ENCODE data around the gene H2AZ1. TPM values are rescaled to one million over a fixed set of nuclear protein-coding genes. Genes with fewer than 3 reads are reported as not detected.

H2AZ1 gene
- total RNA-seq, 1 experiment from 2014 or later = 450 TPM

DNA sequence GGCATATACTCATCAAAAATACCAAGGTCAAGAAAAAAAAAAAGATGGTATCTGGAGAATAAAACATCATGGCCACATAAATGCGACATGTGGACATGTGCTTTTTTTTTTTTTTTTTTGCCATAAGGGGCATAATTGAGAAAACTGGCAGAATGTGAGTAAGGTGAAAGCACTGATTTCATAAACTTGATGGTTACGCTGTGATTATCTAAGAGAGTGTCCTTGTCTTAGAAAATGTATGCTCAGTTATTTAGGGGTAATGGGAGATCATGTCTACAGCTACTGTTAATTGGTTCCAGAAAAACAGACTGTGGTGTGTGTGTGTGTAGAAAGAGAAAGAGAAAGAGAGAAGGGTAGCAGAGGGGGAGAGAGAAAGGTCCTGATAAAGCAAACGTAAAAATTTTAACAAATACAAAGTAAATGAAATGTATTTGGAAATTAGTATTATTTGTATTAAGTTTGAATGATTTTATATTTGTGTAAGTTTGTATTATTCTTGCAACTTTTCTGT is 11.8 kb downstream of the H2AZ1 start:
- ChIA-PET CTCF (interaction anchor here (0.6 kb wide), 1 partner anchor 198 kb away, joined by 3 read pairs; no protein-coding TSS in a partner anchor), POLR2A (no interaction called here)
- H3K9me3 ChIP-seq (ENCODE audit: control insufficient read depth, insufficient read depth, low read depth, low read length) = no peaks in the 10 kb centered on the region; the same call in 1 of the 2 replicates
- TF ChIP-seq TCF7L2 (IDR thresholded peaks at IDR 0.05; ENCODE audit: low read depth, low read length) (no peak), SIN3A (IDR thresholded peaks at IDR 0.05; ENCODE audit: borderline replicate concordance, insufficient read depth, low read depth, low read length) (no peak), POLR2AphosphoS5 (IDR thresholded peaks at IDR 0.05; ENCODE audit: low read depth, low read length) (no peak)
- TF ChIP-seq, protein P1, sequence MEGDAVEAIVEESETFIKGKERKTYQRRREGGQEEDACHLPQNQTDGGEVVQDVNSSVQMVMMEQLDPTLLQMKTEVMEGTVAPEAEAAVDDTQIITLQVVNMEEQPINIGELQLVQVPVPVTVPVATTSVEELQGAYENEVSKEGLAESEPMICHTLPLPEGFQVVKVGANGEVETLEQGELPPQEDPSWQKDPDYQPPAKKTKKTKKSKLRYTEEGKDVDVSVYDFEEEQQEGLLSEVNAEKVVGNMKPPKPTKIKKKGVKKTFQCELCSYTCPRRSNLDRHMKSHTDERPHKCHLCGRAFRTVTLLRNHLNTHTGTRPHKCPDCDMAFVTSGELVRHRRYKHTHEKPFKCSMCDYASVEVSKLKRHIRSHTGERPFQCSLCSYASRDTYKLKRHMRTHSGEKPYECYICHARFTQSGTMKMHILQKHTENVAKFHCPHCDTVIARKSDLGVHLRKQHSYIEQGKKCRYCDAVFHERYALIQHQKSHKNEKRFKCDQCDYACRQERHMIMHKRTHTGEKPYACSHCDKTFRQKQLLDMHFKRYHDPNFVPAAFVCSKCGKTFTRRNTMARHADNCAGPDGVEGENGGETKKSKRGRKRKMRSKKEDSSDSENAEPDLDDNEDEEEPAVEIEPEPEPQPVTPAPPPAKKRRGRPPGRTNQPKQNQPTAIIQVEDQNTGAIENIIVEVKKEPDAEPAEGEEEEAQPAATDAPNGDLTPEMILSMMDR (IDR thresholded peaks at IDR 0.05) = no peak
- TF ChIP-seq, protein P2, sequence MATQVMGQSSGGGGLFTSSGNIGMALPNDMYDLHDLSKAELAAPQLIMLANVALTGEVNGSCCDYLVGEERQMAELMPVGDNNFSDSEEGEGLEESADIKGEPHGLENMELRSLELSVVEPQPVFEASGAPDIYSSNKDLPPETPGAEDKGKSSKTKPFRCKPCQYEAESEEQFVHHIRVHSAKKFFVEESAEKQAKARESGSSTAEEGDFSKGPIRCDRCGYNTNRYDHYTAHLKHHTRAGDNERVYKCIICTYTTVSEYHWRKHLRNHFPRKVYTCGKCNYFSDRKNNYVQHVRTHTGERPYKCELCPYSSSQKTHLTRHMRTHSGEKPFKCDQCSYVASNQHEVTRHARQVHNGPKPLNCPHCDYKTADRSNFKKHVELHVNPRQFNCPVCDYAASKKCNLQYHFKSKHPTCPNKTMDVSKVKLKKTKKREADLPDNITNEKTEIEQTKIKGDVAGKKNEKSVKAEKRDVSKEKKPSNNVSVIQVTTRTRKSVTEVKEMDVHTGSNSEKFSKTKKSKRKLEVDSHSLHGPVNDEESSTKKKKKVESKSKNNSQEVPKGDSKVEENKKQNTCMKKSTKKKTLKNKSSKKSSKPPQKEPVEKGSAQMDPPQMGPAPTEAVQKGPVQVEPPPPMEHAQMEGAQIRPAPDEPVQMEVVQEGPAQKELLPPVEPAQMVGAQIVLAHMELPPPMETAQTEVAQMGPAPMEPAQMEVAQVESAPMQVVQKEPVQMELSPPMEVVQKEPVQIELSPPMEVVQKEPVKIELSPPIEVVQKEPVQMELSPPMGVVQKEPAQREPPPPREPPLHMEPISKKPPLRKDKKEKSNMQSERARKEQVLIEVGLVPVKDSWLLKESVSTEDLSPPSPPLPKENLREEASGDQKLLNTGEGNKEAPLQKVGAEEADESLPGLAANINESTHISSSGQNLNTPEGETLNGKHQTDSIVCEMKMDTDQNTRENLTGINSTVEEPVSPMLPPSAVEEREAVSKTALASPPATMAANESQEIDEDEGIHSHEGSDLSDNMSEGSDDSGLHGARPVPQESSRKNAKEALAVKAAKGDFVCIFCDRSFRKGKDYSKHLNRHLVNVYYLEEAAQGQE (IDR thresholded peaks at IDR 0.05; ENCODE audit: insufficient read depth in 1 of 2, low read depth in 2 of 2, low read length in 1 of 2) = no peak
- H3K27ac ChIP-seq (ENCODE audit: low read length) = no peak overlapping the region
- in situ Hi-C loops (cut with HindIII; ENCODE audit: low pct_unique_long_range_greater_than_20kb, low sequenced_read_pairs) = no loop called here
- BruUV-seq (replicated peaks) = no TSS peak
- H3K27me3 ChIP-seq (ENCODE audit: control insufficient read depth, insufficient read depth, low read length) = no peaks in the 10 kb centered on the region
- no peak for ATAC-seq
- 0 out of 2 replicates have a peak, but pooled peaks cover under 1% of the 10 kb centered on the region for H3K4me1 ChIP-seq (ENCODE audit: control insufficient read depth, insufficient read depth, low read length)
- H3K36me3 ChIP-seq (ENCODE audit: control insufficient read depth, insufficient read depth, low read length) = no peaks in the 10 kb centered on the region; the same call in 1 of the 2 replicates
- no peak overlapping the region for H3K4me3 ChIP-seq (ENCODE audit: low read depth in 2 of 2, low read length in 2 of 2)
- intact Hi-C loops (cut with micrococcal nuclease; ENCODE audit: unreplicated experiment) = no loop called here
- no peak for DNase-seq (ENCODE audit: low read depth, low spot score)

GRCh38 chr4:99934891-99935290 is 15.2 kb downstream of the H2AZ1 start:
- no peak for ATAC-seq
- intact Hi-C loops (cut with micrococcal nuclease; ENCODE audit: unreplicated experiment) = no loop called here
- CTCF ChIA-PET = no interaction called here
- POLR2A ChIA-PET = no interaction called here
- Histone ChIP-seq H3K4me1 (ENCODE audit: control insufficient read depth, insufficient read depth, low read length) (no peaks in the 10 kb centered on the region), H3K27me3 (ENCODE audit: control insufficient read depth, insufficient read depth, low read length) (no peaks in the 10 kb centered on the region), H3K4me3 (ENCODE audit: low read depth in 2 of 2, low read length in 2 of 2) (no peak overlapping the region), H3K36me3 (ENCODE audit: control insufficient read depth, insufficient read depth, low read length) (no peaks in the 10 kb centered on the region; the same call in 1 of the 2 replicates), H3K27ac (ENCODE audit: low read length) (no peak overlapping the region), H3K9me3 (ENCODE audit: control insufficient read depth, insufficient read depth, low read depth, low read length) (no peaks in the 10 kb centered on the region; the same call in 1 of the 2 replicates)
- TF ChIP-seq POLR2AphosphoS5 (IDR thresholded peaks at IDR 0.05; ENCODE audit: low read depth, low read length) (no peak), SIN3A (IDR thresholded peaks at IDR 0.05; ENCODE audit: borderline replicate concordance, insufficient read depth, low read depth, low read length) (no peak), TCF7L2 (IDR thresholded peaks at IDR 0.05; ENCODE audit: low read depth, low read length) (no peak)
- TF ChIP-seq, protein P2 (IDR thresholded peaks at IDR 0.05; ENCODE audit: insufficient read depth in 1 of 2, low read depth in 2 of 2, low read length in 1 of 2) = no peak
- TF ChIP-seq, protein P1 (IDR thresholded peaks at IDR 0.05) = no peak
- in situ Hi-C loops (cut with HindIII; ENCODE audit: low pct_unique_long_range_greater_than_20kb, low sequenced_read_pairs) = no loop called here
- DNase-seq (ENCODE audit: low read depth, low spot score) = no peak
- no TSS peak for BruUV-seq (replicated peaks)

Measured in Panc1 (cell line).